GM12872 (cell line): ENCODE data around the gene A3GALT2.

ENCODE experiments used
- TF ChIP-seq, protein P1 (sequence below): IDR thresholded peaks from 3 replicates; pipeline ENCODE4 v1.5.1; 2011; ENCODE audit warnings: low read depth, mild to moderate bottlenecking, low read length, moderate library complexity; ENCODE audit not compliant: insufficient read depth

Gene A3GALT2

DNA sequence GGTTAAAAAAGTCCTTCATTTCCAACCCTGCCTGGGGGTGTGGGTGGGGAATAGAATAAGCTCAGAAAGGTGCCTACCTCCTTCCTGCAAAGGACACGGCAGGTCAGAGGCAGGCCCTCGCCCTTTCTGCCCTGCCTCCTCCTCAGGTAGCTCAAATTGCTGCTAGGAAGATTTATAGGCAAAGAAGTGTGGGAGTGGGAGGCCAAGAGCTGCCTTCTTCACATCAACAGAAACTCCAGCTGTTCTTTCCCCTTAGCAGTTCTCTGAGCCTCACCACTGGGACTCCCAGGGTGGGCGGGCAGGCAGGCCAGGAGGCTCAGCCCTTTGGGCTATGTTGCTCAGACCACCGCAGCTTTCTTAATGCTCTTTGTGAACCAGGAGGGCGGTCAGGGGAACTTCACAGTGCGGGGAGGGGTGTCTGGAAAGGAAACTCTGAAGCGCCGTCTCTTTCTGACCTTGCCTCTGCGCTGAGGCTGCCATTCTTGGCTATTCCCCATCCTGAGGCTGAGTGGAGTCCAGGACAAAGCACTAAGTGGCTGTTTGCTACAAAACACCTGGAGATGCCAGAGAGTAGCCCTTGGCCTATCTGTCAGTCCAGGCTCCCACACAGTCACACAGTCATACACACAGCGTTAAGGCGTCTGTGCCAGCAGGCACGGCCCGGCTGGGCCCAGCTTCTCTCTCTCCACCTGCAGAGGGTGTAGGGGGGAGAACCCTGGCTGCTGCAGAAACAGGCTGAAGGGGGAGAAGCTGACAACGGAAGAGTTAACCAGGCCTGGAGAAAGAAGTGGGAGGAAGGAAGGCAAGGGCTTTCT, 3.0 kb upstream of the A3GALT2 start:
- TF ChIP-seq, protein P1, sequence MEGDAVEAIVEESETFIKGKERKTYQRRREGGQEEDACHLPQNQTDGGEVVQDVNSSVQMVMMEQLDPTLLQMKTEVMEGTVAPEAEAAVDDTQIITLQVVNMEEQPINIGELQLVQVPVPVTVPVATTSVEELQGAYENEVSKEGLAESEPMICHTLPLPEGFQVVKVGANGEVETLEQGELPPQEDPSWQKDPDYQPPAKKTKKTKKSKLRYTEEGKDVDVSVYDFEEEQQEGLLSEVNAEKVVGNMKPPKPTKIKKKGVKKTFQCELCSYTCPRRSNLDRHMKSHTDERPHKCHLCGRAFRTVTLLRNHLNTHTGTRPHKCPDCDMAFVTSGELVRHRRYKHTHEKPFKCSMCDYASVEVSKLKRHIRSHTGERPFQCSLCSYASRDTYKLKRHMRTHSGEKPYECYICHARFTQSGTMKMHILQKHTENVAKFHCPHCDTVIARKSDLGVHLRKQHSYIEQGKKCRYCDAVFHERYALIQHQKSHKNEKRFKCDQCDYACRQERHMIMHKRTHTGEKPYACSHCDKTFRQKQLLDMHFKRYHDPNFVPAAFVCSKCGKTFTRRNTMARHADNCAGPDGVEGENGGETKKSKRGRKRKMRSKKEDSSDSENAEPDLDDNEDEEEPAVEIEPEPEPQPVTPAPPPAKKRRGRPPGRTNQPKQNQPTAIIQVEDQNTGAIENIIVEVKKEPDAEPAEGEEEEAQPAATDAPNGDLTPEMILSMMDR, result no peak

DNA sequence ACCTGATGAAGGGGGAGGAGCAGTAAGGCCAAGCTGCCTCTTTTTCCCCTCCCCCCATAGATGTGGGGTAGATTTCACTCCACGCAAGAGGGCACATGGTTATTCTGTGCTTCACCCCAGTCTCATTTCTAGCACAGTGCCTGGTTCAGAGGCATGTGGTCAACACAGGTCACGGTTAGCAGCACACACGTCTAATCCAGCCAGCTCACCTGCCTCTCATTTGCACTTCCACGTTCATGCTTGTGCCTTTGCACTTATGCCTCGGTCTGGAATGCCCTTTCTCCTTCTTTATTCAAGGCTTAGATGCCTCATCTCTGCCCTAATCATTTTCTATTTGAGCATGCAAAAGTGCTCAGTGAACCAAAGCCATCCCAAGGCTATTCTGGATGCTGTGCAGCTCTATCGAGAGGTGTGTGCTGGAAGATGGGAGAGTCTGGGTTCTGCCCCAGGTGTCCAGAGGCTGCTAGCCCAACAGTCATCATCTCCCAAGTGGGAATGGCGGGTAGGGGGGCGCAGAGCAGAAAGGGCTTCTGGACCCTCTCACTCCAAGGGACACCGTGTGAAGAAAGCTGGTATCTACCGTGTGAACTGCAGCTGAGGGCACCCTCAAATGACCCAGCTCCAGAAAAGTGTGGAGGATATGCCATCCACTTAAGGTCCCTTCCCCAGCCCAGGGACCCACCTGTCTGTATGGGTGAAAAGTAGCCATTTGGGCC, 2.1 kb upstream of the A3GALT2 start:
- TF ChIP-seq, protein P1, result no peak

DNA sequence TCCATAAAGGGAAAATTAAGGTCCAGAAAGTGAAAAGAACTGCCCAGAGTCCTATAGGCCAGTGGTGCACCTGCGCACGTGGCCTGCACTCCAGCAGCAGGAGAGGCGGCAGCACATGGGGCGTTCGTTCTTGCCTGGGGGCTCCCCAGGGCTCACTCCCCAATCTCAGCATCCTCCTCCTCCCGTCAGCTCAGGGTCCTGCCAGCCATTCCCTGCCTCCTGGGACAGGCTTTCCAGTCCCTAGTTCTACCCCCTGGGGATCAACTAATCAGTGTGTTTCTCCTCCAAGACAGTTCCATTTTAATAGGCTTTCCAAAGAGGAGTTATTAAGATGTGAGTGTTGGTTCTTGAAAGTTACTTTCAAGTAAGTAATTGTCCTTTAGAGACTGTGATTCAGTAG, 1.2 kb upstream of the A3GALT2 start:
- TF ChIP-seq, protein P1, result no peak

DNA sequence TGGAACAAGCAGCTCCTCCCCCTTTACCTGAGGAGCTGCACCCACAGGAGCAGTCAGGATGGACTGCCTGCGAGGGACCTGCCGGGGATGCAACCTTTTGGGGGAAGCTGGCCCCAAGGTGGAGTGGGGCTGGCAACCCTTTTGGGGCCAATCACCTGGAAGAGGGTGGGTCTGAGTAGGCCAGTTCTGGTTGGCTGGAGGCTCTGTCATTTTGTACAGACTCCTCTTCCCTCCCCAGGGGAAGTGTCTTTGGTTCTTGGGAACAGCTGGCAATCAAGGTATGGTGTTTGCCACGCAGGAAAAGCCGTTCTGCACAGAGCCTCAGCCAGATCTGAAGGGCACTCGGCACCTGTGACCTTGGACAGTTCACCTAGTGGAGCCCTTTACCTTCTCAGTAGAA, 280 bp upstream of the A3GALT2 start:
- TF ChIP-seq, protein P1, result no peak

DNA sequence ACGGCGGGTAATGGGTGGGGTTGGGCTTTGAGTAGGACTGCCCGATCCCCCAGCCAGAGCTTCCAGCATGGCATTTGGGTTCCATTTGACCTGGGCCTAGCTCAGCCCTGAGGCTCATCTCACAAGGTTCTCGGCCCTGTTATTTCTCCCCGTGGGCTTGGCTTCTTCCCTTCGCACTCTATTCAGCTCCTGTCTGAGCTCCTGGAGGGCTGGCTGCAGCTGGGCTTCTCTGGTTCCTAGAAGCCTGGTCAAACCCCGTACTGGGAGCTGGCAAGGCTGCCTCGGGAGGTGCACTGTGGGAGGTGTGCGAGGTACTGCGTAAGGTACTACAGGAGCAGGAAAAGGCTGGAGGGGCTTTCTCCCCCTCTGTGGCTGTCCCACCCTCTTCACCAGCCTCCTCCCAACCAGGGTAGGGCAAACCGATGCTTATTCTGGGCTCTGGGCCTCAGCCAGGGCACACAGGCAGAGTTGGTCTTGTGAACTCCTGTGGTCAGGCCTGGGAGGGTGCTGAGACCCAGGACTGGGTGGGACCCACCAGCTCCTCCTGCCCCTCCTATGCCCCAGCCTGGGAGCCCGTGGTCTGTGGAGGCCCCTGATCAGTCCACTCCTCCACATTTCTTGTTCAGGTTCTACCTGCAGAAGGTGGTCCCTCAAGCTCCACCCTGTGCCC, 814 bp downstream of the A3GALT2 start:
- TF ChIP-seq, protein P1, result no peak

DNA sequence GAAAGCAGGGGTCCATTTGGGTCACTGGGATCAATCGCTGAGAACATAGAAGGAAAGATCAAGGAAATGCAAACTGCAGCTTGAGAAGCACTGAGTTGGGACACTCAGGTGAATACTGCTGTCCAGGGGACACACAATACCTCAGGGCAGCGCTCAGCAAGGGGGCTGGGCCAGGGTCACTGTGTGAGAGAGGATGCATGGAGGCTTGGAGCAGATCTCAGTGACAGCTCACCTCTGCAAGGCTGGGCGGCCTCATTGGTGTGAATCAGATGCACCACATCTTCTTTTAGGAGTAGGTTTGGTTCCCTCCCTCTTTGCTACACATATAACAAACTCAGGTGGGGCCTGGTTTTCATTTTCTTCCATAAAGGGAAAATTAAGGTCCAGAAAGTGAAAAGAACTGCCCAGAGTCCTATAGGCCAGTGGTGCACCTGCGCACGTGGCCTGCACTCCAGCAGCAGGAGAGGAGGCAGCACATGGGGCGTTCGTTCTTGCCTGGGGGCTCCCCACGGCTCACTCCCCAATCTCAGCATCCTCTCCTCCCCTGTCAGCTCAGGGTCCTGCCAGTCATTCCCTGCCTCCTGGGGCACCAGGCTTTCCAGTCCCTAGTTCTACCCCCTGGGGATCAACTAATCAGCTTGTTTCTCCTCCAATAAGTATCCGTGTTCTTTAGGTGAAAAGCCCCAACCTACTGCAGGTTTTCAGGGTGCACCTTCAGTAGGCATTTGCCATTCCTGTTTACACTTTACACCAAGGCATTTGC, 1.5 kb downstream of the A3GALT2 start:
- TF ChIP-seq, protein P1, result no peak
